Measurements from ENCODE around the gene CD69.

DNA sequence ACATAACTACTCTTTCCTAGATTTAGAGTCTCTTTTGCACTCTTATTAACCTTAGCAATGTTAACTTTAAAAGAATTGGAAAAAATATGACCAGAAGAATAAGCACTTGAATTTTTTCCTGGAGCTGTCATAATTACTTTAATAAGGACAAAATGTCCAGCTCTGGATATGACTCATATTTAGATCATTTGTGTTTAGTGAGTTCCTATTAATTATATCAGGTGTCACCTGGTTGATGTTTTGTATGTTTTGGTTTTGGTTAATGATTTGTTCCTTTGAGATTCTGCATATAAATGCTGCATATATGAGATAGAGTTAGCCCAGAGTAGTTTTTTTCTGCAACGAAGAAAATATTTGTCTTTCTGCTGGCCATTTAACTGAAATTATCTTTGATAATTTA, 32.9 kb downstream of the CD69 start:
- TF ChIP-seq, protein P1, sequence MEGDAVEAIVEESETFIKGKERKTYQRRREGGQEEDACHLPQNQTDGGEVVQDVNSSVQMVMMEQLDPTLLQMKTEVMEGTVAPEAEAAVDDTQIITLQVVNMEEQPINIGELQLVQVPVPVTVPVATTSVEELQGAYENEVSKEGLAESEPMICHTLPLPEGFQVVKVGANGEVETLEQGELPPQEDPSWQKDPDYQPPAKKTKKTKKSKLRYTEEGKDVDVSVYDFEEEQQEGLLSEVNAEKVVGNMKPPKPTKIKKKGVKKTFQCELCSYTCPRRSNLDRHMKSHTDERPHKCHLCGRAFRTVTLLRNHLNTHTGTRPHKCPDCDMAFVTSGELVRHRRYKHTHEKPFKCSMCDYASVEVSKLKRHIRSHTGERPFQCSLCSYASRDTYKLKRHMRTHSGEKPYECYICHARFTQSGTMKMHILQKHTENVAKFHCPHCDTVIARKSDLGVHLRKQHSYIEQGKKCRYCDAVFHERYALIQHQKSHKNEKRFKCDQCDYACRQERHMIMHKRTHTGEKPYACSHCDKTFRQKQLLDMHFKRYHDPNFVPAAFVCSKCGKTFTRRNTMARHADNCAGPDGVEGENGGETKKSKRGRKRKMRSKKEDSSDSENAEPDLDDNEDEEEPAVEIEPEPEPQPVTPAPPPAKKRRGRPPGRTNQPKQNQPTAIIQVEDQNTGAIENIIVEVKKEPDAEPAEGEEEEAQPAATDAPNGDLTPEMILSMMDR (IDR thresholded peaks at IDR 0.05; ENCODE audit: low read length): no peak
- no peak for TF ChIP-seq EZH2 (optimal IDR thresholded peaks at IDR 0.05; ENCODE audit: low read depth, low read length)

Measured in MM.1S (cell line).